Stomach (tissue), 9 donors: Measurements from ENCODE around the gene SSH3. TPM values are rescaled to one million over a fixed set of nuclear protein-coding genes. Genes with fewer than 3 reads are reported as not detected.

Experiments
- DNase-seq, 2 donors: peaks; one replicate each; pipeline versions ENCODE4 v3.0.0 to v3.0.0-alpha.2; 2013 to 2019
- H3K27ac ChIP-seq, 5 donors: fragments of 200-600 bp in 4 of 5; sonication (generic) in 4 of 5; one replicate each; pipeline ENCODE4 v1.5.1; 2013 to 2019; ENCODE audit warnings: mild to moderate bottlenecking in 1 of 5, moderate library complexity in 1 of 5
- H3K27me3 ChIP-seq, 3 donors: fragments of 200-600 bp; sonication (generic); one replicate each; pipeline ENCODE4 v1.5.1; 2017 to 2019; ENCODE audit warnings: mixed run types in 1 of 3
- H3K36me3 ChIP-seq, 4 donors: fragments of 200-600 bp; sonication (generic); 1 replicate in 3 of 4; 2 replicates in 1 of 4; pipeline ENCODE4 v1.5.1; 2016 to 2019
- H3K4me1 ChIP-seq, 4 donors: fragments of 200-600 bp; sonication (generic); one replicate each; pipeline ENCODE4 v1.5.1; 2016 to 2019
- H3K4me3 ChIP-seq, 4 donors: fragments of 200-600 bp; sonication (generic) in 3 of 4; one replicate each; pipeline ENCODE4 v1.5.1; 2016 to 2019; ENCODE audit warnings: mild to moderate bottlenecking in 1 of 4
- H3K9me3 ChIP-seq, 4 donors: fragments of 200-600 bp; sonication (generic); one replicate each; pipeline ENCODE4 v1.5.1; 2016 to 2019
- CTCF ChIP-seq, 7 experiments: fragments of 450-650 bp in 4 of 7; fragments of 200-600 bp in 3 of 7; sonication (generic) in 3 of 7; IDR thresholded peaks; one replicate each; pipeline ENCODE4 v1.5.1; 2016 to 2019; ENCODE audit warnings: antibody characterized with exemption in 7 of 7, control low read depth in 2 of 7, mild to moderate bottlenecking in 1 of 7
- EP300 ChIP-seq: sonication (generic); formaldehyde crosslinking; IDR thresholded peaks from one replicate; pipeline ENCODE4 v1.6.1; 2017; ENCODE audit warnings: antibody characterized with exemption
- POLR2A ChIP-seq, 4 donors: fragments of 450-650 bp; IDR thresholded peaks; one replicate each; pipeline ENCODE4 v1.6.1; 2016; ENCODE audit warnings: antibody characterized with exemption in 4 of 4, control low read depth in 2 of 4, mild to moderate bottlenecking in 1 of 4, moderate library complexity in 1 of 4
- POLR2AphosphoS5 ChIP-seq, 3 donors: sonication (generic); formaldehyde crosslinking; IDR thresholded peaks; one replicate each; pipeline ENCODE4 v1.6.1; 2016; ENCODE audit warnings: antibody characterized with exemption in 3 of 3
- WGBS, 5 donors: extraction: QIAGEN DNeasy Blood & Tissue Kit in 3 of 5; methylation state at CpG; one replicate each; pipeline versions ENCODE4 v1.1.5 to v1.1.7; 2013 to 2018; 5-methylcytosine and 5-hydroxymethylcytosine counted together
- intact Hi-C: fragments of 100-400 bp; cut with DNase I; formaldehyde crosslinking; loops from one replicate; pipeline ENCODE4 v1.15.1; 2023; ENCODE audit warnings: low total_unique reads
- polyA plus RNA-seq, 3 donors: library from polyadenylated mRNA; stranded (reverse); fragments of 200-250 nt; gene quantifications; one replicate each; pipeline ENCODE4 v1.2.3, GENCODE V29; 2013
- total RNA-seq, 5 donors: library from RNA; depleted of rRNA; stranded (reverse); fragments of >200 nt; gene quantifications; one replicate each; pipeline versions ENCODE4 v1.1.0 to v1.2.3, GENCODE V29; 2014 to 2016
- donor health status: healthy with polysubstance abuse.
- donor health status: Bipolar disorder and iron deficiency.
- donor health status: healthy.

The SSH3 gene
- total and polyA plus RNA-seq, 8 donors: 18.8 to 217 (median 34.9) TPM

- WGBS, 5 donors: 67 to 73% (median 71%) methylated on average over 5 of the region's 5 CpGs
- H3K4me1 ChIP-seq: peaks cover 37 to 78% (median 60%) of the 10 kb centered on the region in 4 donors
- no peaks in the 10 kb centered on the region for H3K9me3 ChIP-seq
- peak overlapping the region in 2 of 5 donors; percentile 17 to 25 for H3K27ac ChIP-seq
- no peak overlapping the region for H3K4me3 ChIP-seq
- intact Hi-C loops: loop anchor here (5.0 kb wide), 1 partner anchor 33 kb away; no protein-coding TSS in a partner anchor
- no peaks in the 10 kb centered on the region for H3K27me3 ChIP-seq
- TF ChIP-seq CTCF (IDR thresholded peaks at IDR 0.05): no peak
- TF ChIP-seq EP300: no peak
- no peak for TF ChIP-seq POLR2AphosphoS5 (IDR thresholded peaks at IDR 0.05)
- no peak for TF ChIP-seq POLR2A (IDR thresholded peaks at IDR 0.05)
- DNase-seq: no peak
- H3K36me3 ChIP-seq: peaks cover 0 to 7% (median 0%) of the 10 kb centered on the region in 4 donors
Measured at GRCh38 chr11:67349036-67349435, 45.7 kb downstream of the SSH3 start.

GRCh38 chr11:67349457-67349856 lies 46.1 kb downstream of the SSH3 start:
- TF ChIP-seq POLR2AphosphoS5 (IDR thresholded peaks at IDR 0.05) (no peak), EP300 (no peak), POLR2A (IDR thresholded peaks at IDR 0.05) (no peak), CTCF (IDR thresholded peaks at IDR 0.05) (no peak)
- intact Hi-C loops: loop anchor here (5.0 kb wide), 1 partner anchor 33 kb away; no protein-coding TSS in a partner anchor
- Histone ChIP-seq H3K27me3 (no peaks in the 10 kb centered on the region), H3K36me3 (peaks cover 0 to 7% (median 0%) of the 10 kb centered on the region in 4 donors), H3K9me3 (no peaks in the 10 kb centered on the region), H3K27ac (peak overlapping the region in 2 of 5 donors; percentile 17 to 25), H3K4me1 (peaks cover 41 to 82% (median 64%) of the 10 kb centered on the region in 4 donors), H3K4me3 (no peak overlapping the region)
- DNase-seq: no peak
- WGBS, 5 donors: 75 to 92% (median 85%) methylated on average over 2 of the region's 2 CpGs

- peaks cover 46 to 87% (median 69%) of the 10 kb centered on the region in 4 donors for H3K4me1 ChIP-seq
- TF ChIP-seq POLR2AphosphoS5 (IDR thresholded peaks at IDR 0.05) (no peak), POLR2A (IDR thresholded peaks at IDR 0.05) (no peak), EP300 (no peak), CTCF (IDR thresholded peaks at IDR 0.05) (no peak)
Measured at GRCh38 chr11:67349928-67350465, 46.7 kb downstream of the SSH3 start.

GRCh38 chr11:67351275-67352005 lies 48.1 kb downstream of the SSH3 start:
- TF ChIP-seq CTCF (IDR thresholded peaks at IDR 0.05): peak in 6 of 7 experiments; percentile 72 to 95 (median 90)
- peak in 2 of 3 donors; percentile 23 to 78 for TF ChIP-seq POLR2AphosphoS5 (IDR thresholded peaks at IDR 0.05)
- TF ChIP-seq POLR2A (IDR thresholded peaks at IDR 0.05): no peak
- no peak for TF ChIP-seq EP300
- Histone ChIP-seq H3K9me3 (no peaks in the 10 kb centered on the region), H3K36me3 (peaks cover 0 to 7% (median 0%) of the 10 kb centered on the region in 4 donors), H3K27me3 (no peaks in the 10 kb centered on the region), H3K4me3 (peak overlapping the region in 2 of 4 donors; percentile 55 to 63), H3K4me1 (peaks cover 54 to 87% (median 72%) of the 10 kb centered on the region in 4 donors), H3K27ac (peak overlapping the region; percentile 47 to 100 (median 100))
- DNase-seq: peak; percentile 75 to 95
- intact Hi-C loops: no loop called here
- WGBS, 5 donors: 46 to 63% (median 51%) methylated on average over 9 to 11 of the region's 11 CpGs

More at GRCh38 chr11:67349928-67350465, 46.7 kb downstream of the SSH3 start:
- intact Hi-C loops: loop anchor here (5.0 kb wide), 1 partner anchor 32 kb away; no protein-coding TSS in a partner anchor
- no peak for DNase-seq
- no peaks in the 10 kb centered on the region for H3K9me3 ChIP-seq
- H3K4me3 ChIP-seq: no peak overlapping the region
- H3K27me3 ChIP-seq: no peaks in the 10 kb centered on the region
- H3K27ac ChIP-seq: peak overlapping the region in 1 of 5 donors; percentile 17
- peaks cover 0 to 7% (median 0%) of the 10 kb centered on the region in 4 donors for H3K36me3 ChIP-seq
- WGBS, 5 donors: 81 to 84% (median 82%) methylated on average over 4 of the region's 4 CpGs
